ENCODE measurements around the gene CTNND2.
"Not testable (repeated sequence)": the region's sequence is repeated elsewhere in the genome, so short reads cannot be mapped to it uniquely, and the experiment has no call there.

Gene CTNND2

GRCh38 chr5:11052871-11053270, 851.4 kb downstream of the CTNND2 start:
- no peak for DNase-seq

GRCh38 chr5:11050596-11051304, 853.5 kb downstream of the CTNND2 start:
- no peak for DNase-seq

GRCh38 chr5:11048760-11049159, 855.5 kb downstream of the CTNND2 start:
- no peak for DNase-seq

GRCh38 chr5:11047625-11048024, 856.6 kb downstream of the CTNND2 start:
- DNase-seq = no peak

- DNase-seq = no peak
These were observed 857.2 kb downstream of the CTNND2 start for GRCh38 chr5:11047030-11047429.

- no peak for DNase-seq
These were observed 858.1 kb downstream of the CTNND2 start for GRCh38 chr5:11046160-11046559.

- no peak for DNase-seq
These were observed 858.8 kb downstream of the CTNND2 start for GRCh38 chr5:11045411-11045810.

- no peak for DNase-seq
These were observed 859.7 kb downstream of the CTNND2 start for GRCh38 chr5:11044581-11044980.

GRCh38 chr5:11043881-11044280, 860.4 kb downstream of the CTNND2 start:
- no peak for DNase-seq

- DNase-seq = no peak
These were observed 863.9 kb downstream of the CTNND2 start for GRCh38 chr5:11040345-11040744.

GRCh38 chr5:11038772-11039171, 865.5 kb downstream of the CTNND2 start:
- no peak for DNase-seq

GRCh38 chr5:11037941-11038340, 866.3 kb downstream of the CTNND2 start:
- DNase-seq = no peak

- no peak for DNase-seq
These were observed 867.2 kb downstream of the CTNND2 start for GRCh38 chr5:11037080-11037479.

GRCh38 chr5:11030671-11031070, 873.6 kb downstream of the CTNND2 start:
- DNase-seq = no peak

- DNase-seq = no peak
These were observed 876.6 kb downstream of the CTNND2 start for GRCh38 chr5:11027660-11028059.

GRCh38 chr5:11026543-11026942, 877.7 kb downstream of the CTNND2 start:
- no peak for DNase-seq

GRCh38 chr5:11023945-11024344, 880.3 kb downstream of the CTNND2 start:
- no peak for DNase-seq

- no peak for DNase-seq
These were observed 890.5 kb downstream of the CTNND2 start for GRCh38 chr5:11013793-11014192.

- no peak for DNase-seq
These were observed 892.0 kb downstream of the CTNND2 start for GRCh38 chr5:11012295-11012694.

GRCh38 chr5:11010429-11011210, 893.6 kb downstream of the CTNND2 start:
- no peak for DNase-seq

GRCh38 chr5:11009576-11009975, 894.7 kb downstream of the CTNND2 start:
- no peak for DNase-seq

- DNase-seq = no peak
These were observed 896.9 kb downstream of the CTNND2 start for GRCh38 chr5:11007269-11007870.

- DNase-seq = not testable (repeated sequence)
These were observed 899.7 kb downstream of the CTNND2 start for GRCh38 chr5:11004523-11004922.
